ENCODE measurements around the gene RASA3. TPM values are rescaled to one million over a fixed set of nuclear protein-coding genes. Genes with fewer than 3 reads are reported as not detected.
"Not testable (repeated sequence)": the region's sequence is repeated elsewhere in the genome, so short reads cannot be mapped to it uniquely, and the experiment has no call there.

RASA3 gene
- total RNA-seq, 2 donors from 2014 or later: 6.3 to 12.0 TPM

DNA sequence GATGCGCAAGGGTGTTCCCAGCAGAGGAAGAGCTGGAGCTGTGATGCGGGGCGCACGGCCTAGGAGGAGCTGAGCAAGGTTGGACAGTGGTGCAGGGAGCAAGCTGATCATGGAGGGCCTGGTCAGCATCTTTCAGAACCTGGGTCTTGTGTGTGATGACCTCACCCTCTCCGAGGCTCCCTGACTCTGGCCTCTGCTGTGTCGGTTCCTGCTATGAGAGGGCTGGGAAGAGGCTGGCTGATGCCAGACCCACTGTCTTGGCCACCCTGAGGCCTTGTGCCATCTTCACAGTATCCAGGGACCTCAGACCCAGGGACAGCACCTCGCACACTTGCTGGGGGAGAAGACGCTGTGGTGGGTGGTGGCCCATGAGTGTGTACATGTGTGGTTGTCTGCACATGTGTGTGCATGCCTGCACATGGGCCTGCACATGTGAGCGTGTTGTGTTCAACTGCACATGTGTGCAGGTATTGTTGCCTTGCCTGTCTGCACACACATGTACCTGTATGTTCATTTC lies 142.0 kb downstream of the RASA3 start:
- Mint-ChIP-seq H3K27me3 (ENCODE audit: insufficient read depth) (no peaks in the 10 kb centered on the region), H3K36me3 (ENCODE audit: low read depth) (peaks cover 39% of the 10 kb centered on the region), H3K27ac (no peak overlapping the region), H3K4me1 (no peaks in the 10 kb centered on the region), H3K9me3 (peaks cover 4% of the 10 kb centered on the region), H3K4me3 (no peak overlapping the region)
- DNase-seq: no peak
- Histone ChIP-seq H3K4me1 (ENCODE audit: control insufficient read depth, insufficient read depth, low read length) (no peaks in the 10 kb centered on the region), H3K36me3 (ENCODE audit: control insufficient read depth, insufficient read depth, low read length) (peaks cover 5% of the 10 kb centered on the region), H3K9ac (ENCODE audit: extremely low read depth, low read length, poor library complexity, severe bottlenecking) (no peak overlapping the region), H3K27ac (ENCODE audit: low read depth, low read length) (no peak overlapping the region), H3K9me3 (ENCODE audit: control insufficient read depth, low read length) (no peaks in the 10 kb centered on the region), H3K4me3 (ENCODE audit: low read length) (no peak overlapping the region), H3K27me3 (ENCODE audit: control insufficient read depth, insufficient read depth, low read length, poor library complexity, severe bottlenecking) (no peaks in the 10 kb centered on the region)
- TF ChIP-seq, protein P1, sequence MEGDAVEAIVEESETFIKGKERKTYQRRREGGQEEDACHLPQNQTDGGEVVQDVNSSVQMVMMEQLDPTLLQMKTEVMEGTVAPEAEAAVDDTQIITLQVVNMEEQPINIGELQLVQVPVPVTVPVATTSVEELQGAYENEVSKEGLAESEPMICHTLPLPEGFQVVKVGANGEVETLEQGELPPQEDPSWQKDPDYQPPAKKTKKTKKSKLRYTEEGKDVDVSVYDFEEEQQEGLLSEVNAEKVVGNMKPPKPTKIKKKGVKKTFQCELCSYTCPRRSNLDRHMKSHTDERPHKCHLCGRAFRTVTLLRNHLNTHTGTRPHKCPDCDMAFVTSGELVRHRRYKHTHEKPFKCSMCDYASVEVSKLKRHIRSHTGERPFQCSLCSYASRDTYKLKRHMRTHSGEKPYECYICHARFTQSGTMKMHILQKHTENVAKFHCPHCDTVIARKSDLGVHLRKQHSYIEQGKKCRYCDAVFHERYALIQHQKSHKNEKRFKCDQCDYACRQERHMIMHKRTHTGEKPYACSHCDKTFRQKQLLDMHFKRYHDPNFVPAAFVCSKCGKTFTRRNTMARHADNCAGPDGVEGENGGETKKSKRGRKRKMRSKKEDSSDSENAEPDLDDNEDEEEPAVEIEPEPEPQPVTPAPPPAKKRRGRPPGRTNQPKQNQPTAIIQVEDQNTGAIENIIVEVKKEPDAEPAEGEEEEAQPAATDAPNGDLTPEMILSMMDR (conservative IDR thresholded peaks at IDR 0.05): no peak
- WGBS, 2 experiments (ENCODE audit: insufficient coverage in 1 of 2, insufficient read length in 1 of 2): 95 to 100% methylated on average over 5 to 9 of the region's 9 CpGs

DNA sequence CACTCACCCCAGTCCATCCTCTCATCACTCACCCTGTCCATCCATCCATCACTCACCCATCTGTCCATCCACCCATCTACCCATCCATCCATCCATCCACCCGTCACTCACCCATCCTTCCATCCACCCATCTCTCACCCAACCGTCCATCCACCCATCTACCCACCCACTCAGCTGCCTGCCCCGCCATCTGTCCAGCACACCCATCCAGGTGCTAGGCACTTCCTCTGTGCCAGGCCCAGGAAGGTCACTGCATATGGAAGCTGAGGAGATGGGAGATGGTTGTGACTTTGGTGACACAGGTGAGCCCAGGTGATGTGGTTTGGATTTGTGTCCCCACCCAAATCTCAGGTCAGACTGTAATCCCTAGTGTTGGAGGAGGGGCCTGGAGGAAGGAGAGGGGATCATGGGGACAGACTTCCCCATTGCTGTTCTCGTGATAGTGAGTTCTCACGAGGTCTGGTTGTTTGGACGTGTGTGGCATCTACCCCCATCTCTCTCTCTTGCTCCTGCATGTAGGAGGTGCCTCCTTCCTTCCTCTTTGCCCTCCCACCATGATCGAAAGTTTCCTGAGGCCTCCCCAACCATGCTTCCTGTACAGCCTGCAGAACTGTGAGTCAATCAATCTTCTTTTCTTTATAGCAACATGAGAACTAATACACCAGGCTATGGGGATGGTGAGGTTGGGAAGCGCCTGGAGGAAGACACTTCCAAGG lies 142.7 kb downstream of the RASA3 start:
- H3K36me3 Mint-ChIP-seq (ENCODE audit: low read depth): peaks cover 37% of the 10 kb centered on the region

DNA sequence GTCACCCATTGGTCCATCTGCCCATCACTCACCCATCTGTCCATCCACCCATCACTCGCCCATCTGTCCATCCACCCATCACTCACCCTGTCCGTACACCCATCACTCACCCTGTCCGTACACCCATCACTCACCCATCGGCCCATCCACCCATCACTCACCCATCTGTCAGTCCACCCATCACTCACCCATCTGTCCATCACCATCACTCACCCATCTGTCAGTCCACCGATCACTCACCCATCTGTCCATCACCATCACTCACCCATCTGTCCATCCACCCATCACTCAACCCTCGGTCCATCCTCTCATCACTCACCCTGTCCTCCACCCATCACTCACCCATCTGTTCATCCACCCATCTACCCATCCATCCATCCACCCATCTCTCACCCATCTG lies 143.6 kb downstream of the RASA3 start:
- 90 to 92% methylated on average over 5 to 6 of the region's 6 CpGs for WGBS, 2 experiments (ENCODE audit: insufficient coverage in 1 of 2, insufficient read length in 1 of 2)

More for the DNA sequence above, 142.7 kb downstream of the RASA3 start:
- Histone ChIP-seq H3K27me3 (ENCODE audit: control insufficient read depth, insufficient read depth, low read length, poor library complexity, severe bottlenecking) (no peaks in the 10 kb centered on the region), H3K9me3 (ENCODE audit: control insufficient read depth, low read length) (no peaks in the 10 kb centered on the region), H3K36me3 (ENCODE audit: control insufficient read depth, insufficient read depth, low read length) (peaks cover 5% of the 10 kb centered on the region), H3K4me1 (ENCODE audit: control insufficient read depth, insufficient read depth, low read length) (no peaks in the 10 kb centered on the region), H3K9ac (ENCODE audit: extremely low read depth, low read length, poor library complexity, severe bottlenecking) (no peak overlapping the region), H3K4me3 (ENCODE audit: low read length) (no peak overlapping the region), H3K27ac (ENCODE audit: low read depth, low read length) (no peak overlapping the region)
- H3K4me1 Mint-ChIP-seq: no peaks in the 10 kb centered on the region
- WGBS, 2 experiments (ENCODE audit: insufficient coverage in 1 of 2, insufficient read length in 1 of 2): 90 to 100% methylated on average over 1 to 8 of the region's 8 CpGs
- H3K27ac Mint-ChIP-seq: no peak overlapping the region
- TF ChIP-seq, protein P1 (conservative IDR thresholded peaks at IDR 0.05): no peak
- peaks cover 4% of the 10 kb centered on the region for H3K9me3 Mint-ChIP-seq
- no peak overlapping the region for H3K4me3 Mint-ChIP-seq
- no peak for DNase-seq
- no peaks in the 10 kb centered on the region for H3K27me3 Mint-ChIP-seq (ENCODE audit: insufficient read depth)

More for the DNA sequence above, 143.6 kb downstream of the RASA3 start:
- not testable (repeated sequence) for H3K27me3 Mint-ChIP-seq (ENCODE audit: insufficient read depth); H3K36me3 ChIP-seq (ENCODE audit: control insufficient read depth, insufficient read depth, low read length); H3K9me3 ChIP-seq (ENCODE audit: control insufficient read depth, low read length); H3K4me1 ChIP-seq (ENCODE audit: control insufficient read depth, insufficient read depth, low read length); H3K4me3 ChIP-seq (ENCODE audit: low read length); H3K4me3 Mint-ChIP-seq; H3K27ac ChIP-seq (ENCODE audit: low read depth, low read length); H3K27ac Mint-ChIP-seq; H3K9ac ChIP-seq (ENCODE audit: extremely low read depth, low read length, poor library complexity, severe bottlenecking); H3K4me1 Mint-ChIP-seq; H3K27me3 ChIP-seq (ENCODE audit: control insufficient read depth, insufficient read depth, low read length, poor library complexity, severe bottlenecking); DNase-seq; H3K9me3 Mint-ChIP-seq
- H3K36me3 Mint-ChIP-seq (ENCODE audit: low read depth): peaks cover 32% of the 10 kb centered on the region
